GM19043 (cell line): ENCODE data around the gene SPEN.
"Not testable (repeated sequence)": the region's sequence is repeated elsewhere in the genome, so short reads cannot be mapped to it uniquely, and the experiment has no call there.

Experiments
- ATAC-seq: cut with Tn5 transposase; IDR thresholded peaks from one replicate; pipeline ENCODE4 v1.9.1; 2021; ENCODE audit warnings: low read depth; ENCODE audit not compliant: unreplicated experiment

Gene SPEN

DNA sequence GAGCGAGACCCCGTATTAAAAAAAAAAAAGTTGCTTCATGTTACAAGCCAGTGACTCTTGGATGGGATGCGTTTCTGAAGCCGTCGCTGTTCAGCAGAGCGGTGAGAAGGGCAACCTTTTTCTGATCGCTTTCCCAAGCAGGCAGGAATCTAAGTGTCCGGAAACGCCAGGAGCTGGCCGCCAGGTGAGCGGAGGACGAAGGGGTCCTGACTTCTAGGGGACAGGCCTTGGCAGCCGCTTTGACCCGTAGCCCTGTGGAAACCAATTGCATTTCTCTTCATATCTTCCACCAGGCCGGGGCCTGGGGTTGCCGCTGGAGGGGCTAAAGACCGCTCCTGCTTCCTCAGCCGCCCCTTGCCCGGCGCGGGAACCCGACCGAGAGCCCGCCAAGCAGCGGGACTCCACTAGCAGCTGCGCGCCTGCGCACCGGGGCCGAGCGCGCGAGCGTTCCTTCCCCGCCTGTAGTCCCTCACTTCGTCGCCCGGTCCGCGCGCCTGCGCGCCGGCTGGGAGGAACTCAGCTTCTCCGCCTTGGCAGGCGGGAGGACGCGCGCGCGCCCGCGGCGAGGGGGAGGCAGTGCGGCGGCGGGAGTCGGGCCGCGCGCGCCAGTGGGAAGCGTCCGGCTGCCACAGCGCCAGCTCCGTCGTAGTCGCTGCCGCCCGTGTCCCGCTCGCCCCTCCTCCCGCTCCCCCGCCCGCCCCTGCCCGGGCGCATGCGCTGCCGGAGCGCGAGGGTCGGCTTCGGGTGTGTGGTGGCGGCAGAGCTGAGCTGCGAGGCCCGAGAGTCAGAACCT lies at the start of gene SPEN:
Gene SPEN, plus strand, starts transcription at position 608 of the 793 bp plus-strand sequence. CDS start 361 bp downstream, outside the sequence.
- peak; percentile 64 for ATAC-seq

- ATAC-seq: no peak
Observed at GRCh38 chr1:15799004-15799867, 48.3 kb upstream of the SPEN start.

DNA sequence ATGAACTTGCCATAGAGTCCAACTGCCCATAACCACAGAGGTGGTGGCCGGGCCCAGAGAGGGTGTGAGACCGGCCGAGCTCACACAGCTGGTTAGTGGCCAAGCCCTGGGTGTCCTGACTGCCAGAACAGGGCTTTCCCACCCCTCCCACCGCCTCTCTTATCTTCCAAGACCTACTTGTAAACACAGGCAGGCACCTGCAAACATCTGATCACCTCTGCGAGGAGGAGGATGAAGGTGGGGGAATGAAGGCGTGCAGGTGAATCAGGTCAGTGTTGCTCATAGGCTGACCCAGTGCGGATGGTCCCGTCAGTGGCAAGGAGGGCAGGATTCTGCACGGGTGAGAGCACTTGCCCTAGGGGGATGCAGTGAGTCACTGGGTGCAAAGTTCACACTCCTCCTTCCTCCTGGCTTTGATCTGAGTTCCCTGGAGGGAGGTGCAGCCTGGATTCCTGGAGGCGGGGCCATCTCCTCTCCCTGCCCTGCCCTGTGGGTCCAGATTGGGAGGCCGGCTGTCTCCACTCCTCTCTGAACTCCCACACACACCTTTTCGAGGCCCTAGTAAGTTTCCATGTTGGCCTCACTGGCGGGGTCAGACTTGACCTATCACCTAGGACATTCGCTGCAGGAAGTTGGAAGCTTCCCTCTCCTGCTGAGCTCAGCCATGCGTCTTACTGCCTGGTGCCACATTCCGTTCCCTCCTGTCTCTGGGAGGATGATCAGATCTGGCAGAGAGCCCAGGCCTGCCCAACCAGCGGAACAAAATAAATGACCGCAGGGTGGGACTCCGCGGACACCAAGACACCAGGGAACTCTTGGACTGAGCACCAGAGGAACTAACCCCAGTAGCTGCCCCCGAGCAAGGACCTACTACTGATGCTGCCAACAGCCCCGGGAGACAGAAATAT lies 47.3 kb upstream of the SPEN start:
- no peak for ATAC-seq

DNA sequence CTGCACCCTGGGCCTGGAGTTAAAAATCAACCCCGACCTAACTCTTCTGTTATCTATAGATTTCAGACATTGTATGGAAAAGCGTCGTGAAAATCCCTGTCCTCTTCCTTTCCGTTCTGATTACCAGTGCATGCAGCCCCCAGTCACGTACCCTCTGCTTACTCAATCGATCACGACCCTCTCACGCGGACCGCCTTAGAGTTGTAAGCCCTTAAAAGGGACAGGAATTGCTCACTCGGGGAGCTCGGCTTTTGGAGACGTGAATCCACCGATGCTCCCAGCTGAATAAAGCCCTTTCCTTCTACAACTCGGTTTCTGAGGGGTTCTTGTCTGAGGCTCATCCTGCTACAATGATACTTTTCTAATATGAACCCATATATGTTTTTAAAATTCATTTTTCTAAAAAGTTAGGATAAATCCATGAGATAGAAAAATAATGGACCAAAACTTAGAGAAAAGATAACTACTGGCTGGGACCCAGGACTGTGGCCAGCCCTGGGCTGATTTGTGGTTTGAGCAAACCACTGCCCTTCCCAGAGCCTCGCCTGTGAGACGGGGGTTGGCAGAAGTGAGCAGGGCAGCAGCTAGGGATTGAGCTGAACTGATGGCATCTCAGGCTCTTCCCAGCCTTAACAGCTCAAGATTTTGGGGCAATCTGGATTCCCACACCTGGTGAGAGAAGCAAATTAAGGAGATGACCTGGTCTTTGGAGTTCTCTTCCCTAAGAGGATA lies 45.1 kb upstream of the SPEN start:
- no peak for ATAC-seq

GRCh38 chr1:15803380-15803779 lies 44.1 kb upstream of the SPEN start:
- ATAC-seq: no peak

- ATAC-seq: no peak
Observed at GRCh38 chr1:15804060-15804459, 43.4 kb upstream of the SPEN start.

DNA sequence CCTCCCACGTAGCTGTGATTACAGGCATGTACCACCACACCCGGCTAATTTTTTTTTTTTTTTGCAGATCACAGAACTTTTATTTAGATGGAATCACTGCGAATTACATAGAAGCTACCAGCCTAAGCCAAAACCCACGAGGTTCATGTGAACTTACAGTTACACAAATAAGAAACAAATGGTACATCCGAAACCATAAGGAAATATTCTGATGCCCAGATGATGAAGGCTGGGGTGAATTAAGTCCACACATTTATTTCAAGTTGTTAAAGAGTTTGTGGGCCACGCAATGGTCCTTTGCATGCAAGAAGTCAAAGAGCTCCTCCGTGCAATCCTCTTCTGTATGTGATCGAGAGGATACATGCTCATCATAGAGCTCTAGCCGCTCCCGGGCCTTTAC lies 40.4 kb upstream of the SPEN start:
- ATAC-seq: no peak

- ATAC-seq: not testable (repeated sequence)
Observed at GRCh38 chr1:15807549-15807948, 40.0 kb upstream of the SPEN start, which contains the start of gene UQCRHL. UQCRHL (minus strand) TSS chr1:15807649; CDS start chr1:15807649, 0 bp downstream.

DNA sequence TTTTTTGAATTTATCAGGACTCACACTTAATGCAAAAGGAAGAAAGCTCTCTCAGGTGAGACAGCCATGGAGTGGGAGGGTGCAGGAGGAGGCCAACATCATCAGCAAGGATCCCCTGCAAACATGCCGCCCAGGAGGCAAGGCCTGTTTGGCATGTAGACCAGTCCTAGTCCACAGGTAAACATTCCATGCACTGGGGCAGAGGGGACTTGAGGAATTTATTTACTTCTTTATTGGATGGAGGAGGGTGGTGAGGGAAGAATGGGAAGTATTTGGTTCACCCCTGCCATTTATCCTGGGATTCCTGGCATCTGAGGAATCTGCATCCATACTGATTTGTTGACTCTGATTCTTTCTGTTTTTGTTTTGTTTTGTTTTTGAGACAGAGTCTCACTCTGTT lies 38.6 kb upstream of the SPEN start:
- no peak for ATAC-seq

DNA sequence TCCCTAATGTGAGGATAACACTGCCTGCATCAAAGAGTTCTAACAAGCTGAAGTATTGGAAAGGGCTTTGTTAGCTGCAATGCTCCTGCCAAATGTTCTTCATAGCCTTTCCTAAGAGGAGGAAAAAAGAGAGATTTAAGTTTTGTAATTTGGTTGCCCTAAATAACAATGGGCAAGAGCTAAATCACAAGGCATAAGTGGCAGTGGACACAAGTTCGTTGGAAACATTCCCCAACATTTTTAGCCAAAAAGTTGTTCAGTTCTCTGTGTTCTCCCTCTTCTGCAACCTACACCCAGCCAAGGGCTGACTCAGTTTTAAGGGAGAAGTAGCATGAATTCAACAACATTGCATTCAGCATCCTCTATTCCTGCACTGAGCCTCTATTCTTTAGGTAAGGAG lies 37.4 kb upstream of the SPEN start:
- no peak for ATAC-seq

DNA sequence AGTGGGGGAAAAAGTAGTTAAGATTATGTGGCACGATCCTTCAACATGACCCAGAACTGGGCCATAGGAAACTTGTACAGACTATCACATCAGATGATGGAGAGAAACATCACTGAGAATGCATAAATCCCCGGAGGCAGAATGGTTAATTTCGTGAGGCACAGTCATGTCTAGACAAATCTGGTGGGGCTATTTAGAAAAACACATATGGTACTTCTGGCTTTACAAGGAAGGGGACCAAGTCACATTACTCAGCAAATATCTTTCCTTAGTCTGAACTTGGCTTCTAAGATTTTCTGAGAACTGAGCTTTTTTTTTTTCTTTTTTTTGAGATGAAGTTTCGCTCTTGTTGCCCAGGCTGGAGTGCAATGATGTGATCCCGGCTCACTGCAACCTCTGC lies 30.8 kb upstream of the SPEN start:
- no peak for ATAC-seq

DNA sequence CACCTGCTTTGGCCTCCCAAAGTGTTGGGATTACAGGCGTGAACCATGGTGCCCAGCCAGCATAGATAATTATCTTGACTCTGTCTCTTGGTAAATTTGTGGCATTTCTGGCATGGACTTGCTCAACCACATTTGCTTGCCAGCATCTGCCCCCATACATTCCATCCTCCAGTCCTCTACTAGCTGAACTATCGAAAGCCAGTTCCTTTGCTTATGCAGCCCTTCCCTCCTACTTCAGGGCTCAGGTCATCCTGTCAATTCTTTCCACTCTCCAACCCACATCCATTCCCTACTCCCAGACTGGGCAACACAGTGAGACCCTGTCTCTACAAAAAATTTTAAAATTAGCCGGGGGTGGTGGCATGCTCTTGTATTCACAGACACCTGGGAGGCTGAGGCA lies 27.0 kb upstream of the SPEN start:
- no peak for ATAC-seq

DNA sequence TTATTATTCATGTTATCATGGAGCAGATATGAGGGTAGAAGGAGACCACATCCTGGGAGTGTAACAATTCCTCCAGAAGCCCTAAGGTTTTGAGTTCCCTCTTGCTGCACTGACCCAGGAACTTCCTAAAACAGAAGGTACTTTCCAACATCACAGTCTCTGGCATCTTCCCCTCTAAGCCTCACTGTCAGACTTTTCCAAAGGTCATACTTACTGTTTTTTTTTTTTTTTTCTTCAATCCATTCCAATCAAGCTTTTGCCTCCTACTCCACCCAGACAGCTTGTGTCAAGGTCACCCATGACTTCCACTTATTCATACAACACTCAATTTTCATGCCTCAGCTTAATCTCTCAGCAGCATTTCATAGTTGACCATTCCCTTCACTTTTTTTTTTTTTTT lies 21.7 kb upstream of the SPEN start:
- ATAC-seq: no peak

- no peak for ATAC-seq
Observed at GRCh38 chr1:15826810-15827507, 20.5 kb upstream of the SPEN start.

- ATAC-seq: not testable (repeated sequence)
Observed at GRCh38 chr1:15827567-15827966, 19.9 kb upstream of the SPEN start.

GRCh38 chr1:15828931-15829330 lies 18.6 kb upstream of the SPEN start:
- ATAC-seq: not testable (repeated sequence)

- no peak for ATAC-seq
Observed at GRCh38 chr1:15830258-15830657, 17.2 kb upstream of the SPEN start.

- ATAC-seq: no peak
Observed at GRCh38 chr1:15833069-15833679, 14.3 kb upstream of the SPEN start.

- ATAC-seq: no peak
Observed at GRCh38 chr1:15833842-15834405, 13.6 kb upstream of the SPEN start.
